Measurements from ENCODE around the gene SP100. TPM values are rescaled to one million over a fixed set of nuclear protein-coding genes. Genes with fewer than 3 reads are reported as not detected.

Gene SP100
- total and polyA plus RNA-seq, 2 donors (not counting 1 experiment from before 2014, with no cell fraction given): 106 to 120 TPM

- Histone ChIP-seq H2AFZ (ENCODE audit: low read length) (no peak overlapping the region), H3K27ac (ENCODE audit: insufficient read depth, low read length) (no peak overlapping the region), H3K9me3 (ENCODE audit: control insufficient read depth, insufficient read depth, low read depth, low read length) (no peaks in the 10 kb centered on the region), H3K9ac (ENCODE audit: insufficient read depth, low read length) (no peak overlapping the region), H4K20me1 (ENCODE audit: control insufficient read depth, extremely low read depth, insufficient read depth, low read length) (no peaks in the 10 kb centered on the region), H3K27me3 (ENCODE audit: control insufficient read depth, insufficient read depth, low read length) (no peaks in the 10 kb centered on the region), H3K4me2 (ENCODE audit: extremely low read depth, insufficient read depth, low read length) (peak overlapping the region; percentile 4), H3K79me2 (ENCODE audit: control insufficient read depth, insufficient read depth, low read length) (peaks cover 76% of the 10 kb centered on the region), H3K36me3 (ENCODE audit: control insufficient read depth, insufficient read depth, low read length) (no peaks in the 10 kb centered on the region), H3K4me3 (replicated peaks in 1 of 4; ENCODE audit: control extremely low read depth in 1 of 4, insufficient read depth in 1 of 4, low read depth in 3 of 4, low read length in 4 of 4) (peak overlapping the region in 1 of 4 experiments; percentile 71), H3K4me1 (ENCODE audit: control insufficient read depth, extremely low read depth, insufficient read depth, low read length) (peaks cover 7% of the 10 kb centered on the region)
- no peak for DNase-seq (ENCODE audit: low read depth in 2 of 2)
- no peak for TF ChIP-seq EZH2 (IDR thresholded peaks at IDR 0.05; ENCODE audit: low read length, missing control alignments)
- TF ChIP-seq, protein P1, sequence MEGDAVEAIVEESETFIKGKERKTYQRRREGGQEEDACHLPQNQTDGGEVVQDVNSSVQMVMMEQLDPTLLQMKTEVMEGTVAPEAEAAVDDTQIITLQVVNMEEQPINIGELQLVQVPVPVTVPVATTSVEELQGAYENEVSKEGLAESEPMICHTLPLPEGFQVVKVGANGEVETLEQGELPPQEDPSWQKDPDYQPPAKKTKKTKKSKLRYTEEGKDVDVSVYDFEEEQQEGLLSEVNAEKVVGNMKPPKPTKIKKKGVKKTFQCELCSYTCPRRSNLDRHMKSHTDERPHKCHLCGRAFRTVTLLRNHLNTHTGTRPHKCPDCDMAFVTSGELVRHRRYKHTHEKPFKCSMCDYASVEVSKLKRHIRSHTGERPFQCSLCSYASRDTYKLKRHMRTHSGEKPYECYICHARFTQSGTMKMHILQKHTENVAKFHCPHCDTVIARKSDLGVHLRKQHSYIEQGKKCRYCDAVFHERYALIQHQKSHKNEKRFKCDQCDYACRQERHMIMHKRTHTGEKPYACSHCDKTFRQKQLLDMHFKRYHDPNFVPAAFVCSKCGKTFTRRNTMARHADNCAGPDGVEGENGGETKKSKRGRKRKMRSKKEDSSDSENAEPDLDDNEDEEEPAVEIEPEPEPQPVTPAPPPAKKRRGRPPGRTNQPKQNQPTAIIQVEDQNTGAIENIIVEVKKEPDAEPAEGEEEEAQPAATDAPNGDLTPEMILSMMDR (conservative IDR thresholded peaks at IDR 0.05 in 1 of 2, IDR thresholded peaks at IDR 0.05 in 1 of 2; ENCODE audit: low read depth in 1 of 2, low read length in 2 of 2): no peak
Measured at GRCh38 chr2:230419181-230419580, 3.2 kb downstream of the SP100 start.

DNA sequence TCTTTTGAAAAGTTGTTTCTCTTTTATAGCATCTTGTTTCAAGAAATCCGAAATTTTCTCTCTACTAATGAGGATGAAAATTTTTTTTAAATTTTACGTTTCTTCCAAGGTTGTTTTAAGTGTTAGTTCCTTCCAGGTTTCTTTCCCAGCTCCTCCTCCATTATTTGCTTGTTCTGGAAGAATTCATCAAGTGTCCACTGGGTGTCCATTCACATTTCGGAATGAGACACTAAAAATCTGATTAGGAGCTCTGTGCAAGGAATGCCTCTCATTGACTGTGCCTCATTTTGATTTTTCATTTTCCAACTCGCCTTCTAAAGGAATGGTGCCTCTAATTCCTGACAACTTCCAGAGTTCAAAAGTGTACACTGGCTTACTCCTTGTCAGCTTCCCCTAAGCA is 6.1 kb downstream of the SP100 start:
- H4K20me1 ChIP-seq (ENCODE audit: control insufficient read depth, extremely low read depth, insufficient read depth, low read length): no peaks in the 10 kb centered on the region
- peaks cover 7% of the 10 kb centered on the region for H3K4me1 ChIP-seq (ENCODE audit: control insufficient read depth, extremely low read depth, insufficient read depth, low read length)
- H3K36me3 ChIP-seq (ENCODE audit: control insufficient read depth, insufficient read depth, low read length): no peaks in the 10 kb centered on the region
- TF ChIP-seq, protein P1 (conservative IDR thresholded peaks at IDR 0.05 in 1 of 2, IDR thresholded peaks at IDR 0.05 in 1 of 2; ENCODE audit: low read depth in 1 of 2, low read length in 2 of 2): peak in 1 of 2 donors; percentile 6
- TF ChIP-seq EZH2 (IDR thresholded peaks at IDR 0.05; ENCODE audit: low read length, missing control alignments): no peak
- no peaks in the 10 kb centered on the region for H3K27me3 ChIP-seq (ENCODE audit: control insufficient read depth, insufficient read depth, low read length)
- no peak overlapping the region for H2AFZ ChIP-seq (ENCODE audit: low read length)
- peaks cover 90% of the 10 kb centered on the region for H3K79me2 ChIP-seq (ENCODE audit: control insufficient read depth, insufficient read depth, low read length)
- no peak overlapping the region for H3K9ac ChIP-seq (ENCODE audit: insufficient read depth, low read length)
- no peak overlapping the region for H3K4me2 ChIP-seq (ENCODE audit: extremely low read depth, insufficient read depth, low read length)
- H3K27ac ChIP-seq (ENCODE audit: insufficient read depth, low read length): no peak overlapping the region
- H3K9me3 ChIP-seq (ENCODE audit: control insufficient read depth, insufficient read depth, low read depth, low read length): no peaks in the 10 kb centered on the region
- DNase-seq (ENCODE audit: low read depth in 2 of 2): no peak
- no peak overlapping the region for H3K4me3 ChIP-seq (replicated peaks in 1 of 4; ENCODE audit: control extremely low read depth in 1 of 4, insufficient read depth in 1 of 4, low read depth in 3 of 4, low read length in 4 of 4)

DNA sequence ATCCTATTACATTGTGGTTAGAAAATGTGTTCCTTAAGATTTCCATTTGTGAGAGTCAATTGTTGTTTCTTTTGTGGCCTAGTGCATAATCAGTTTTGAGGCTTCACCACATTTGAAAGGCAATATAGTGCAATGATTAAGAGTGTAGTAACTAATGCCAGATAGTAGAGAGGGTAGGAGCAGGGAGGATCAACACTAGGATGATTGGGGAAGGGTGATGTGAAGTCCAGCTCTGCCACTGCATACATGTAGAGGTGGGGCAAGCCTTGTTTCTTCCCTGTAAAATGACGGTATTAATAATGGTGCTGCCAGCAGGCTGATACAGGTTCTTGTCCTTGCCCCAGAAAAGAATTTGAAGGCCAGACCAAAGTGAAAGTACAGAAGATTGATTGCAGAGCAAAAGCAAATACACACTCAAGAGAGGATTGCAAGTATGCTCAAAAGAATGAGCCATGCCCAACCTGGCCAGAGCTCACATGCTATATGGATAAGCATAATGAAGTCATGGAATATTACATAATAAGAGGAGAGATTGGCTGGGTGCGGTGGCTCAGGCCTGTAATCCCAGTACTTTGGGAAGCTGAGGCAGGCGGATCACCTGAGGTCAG is 8.0 kb downstream of the SP100 start:
- H3K9me3 ChIP-seq (ENCODE audit: control insufficient read depth, insufficient read depth, low read depth, low read length): no peaks in the 10 kb centered on the region
- no peaks in the 10 kb centered on the region for H3K27me3 ChIP-seq (ENCODE audit: control insufficient read depth, insufficient read depth, low read length)
- H4K20me1 ChIP-seq (ENCODE audit: control insufficient read depth, extremely low read depth, insufficient read depth, low read length): no peaks in the 10 kb centered on the region
- H3K4me1 ChIP-seq (ENCODE audit: control insufficient read depth, extremely low read depth, insufficient read depth, low read length): peaks cover 3% of the 10 kb centered on the region
- no peak overlapping the region for H3K4me3 ChIP-seq (replicated peaks in 1 of 4; ENCODE audit: control extremely low read depth in 1 of 4, insufficient read depth in 1 of 4, low read depth in 3 of 4, low read length in 4 of 4)
- no peak for TF ChIP-seq EZH2 (IDR thresholded peaks at IDR 0.05; ENCODE audit: low read length, missing control alignments)
- TF ChIP-seq, protein P1 (conservative IDR thresholded peaks at IDR 0.05 in 1 of 2, IDR thresholded peaks at IDR 0.05 in 1 of 2; ENCODE audit: low read depth in 1 of 2, low read length in 2 of 2): no peak
- peaks cover 81% of the 10 kb centered on the region for H3K79me2 ChIP-seq (ENCODE audit: control insufficient read depth, insufficient read depth, low read length)
- no peak overlapping the region for H3K9ac ChIP-seq (ENCODE audit: insufficient read depth, low read length)
- DNase-seq (ENCODE audit: low read depth in 2 of 2): peak in 1 of 2 donors; percentile 79
- peak overlapping the region; percentile 54 for H3K4me2 ChIP-seq (ENCODE audit: extremely low read depth, insufficient read depth, low read length)
- H2AFZ ChIP-seq (ENCODE audit: low read length): no peak overlapping the region
- no peak overlapping the region for H3K27ac ChIP-seq (ENCODE audit: insufficient read depth, low read length)
- no peaks in the 10 kb centered on the region for H3K36me3 ChIP-seq (ENCODE audit: control insufficient read depth, insufficient read depth, low read length)
